Measurements from ENCODE around the gene GET3.
A peak's percentile ranks its signal among the peaks of the same experiment; 100 is the strongest.
"Not testable (repeated sequence)": the region's sequence is repeated elsewhere in the genome, so short reads cannot be mapped to it uniquely, and the experiment has no call there.

The GET3 gene

GRCh38 chr19:12720296-12720695 is 17.0 kb upstream of the GET3 start:
- H3K27ac ChIP-seq: no peak overlapping the region; the same call in 1 of the 2 replicates
- TF ChIP-seq ZFX (IDR thresholded peaks at IDR 0.05): no peak
- TF ChIP-seq, protein P1, sequence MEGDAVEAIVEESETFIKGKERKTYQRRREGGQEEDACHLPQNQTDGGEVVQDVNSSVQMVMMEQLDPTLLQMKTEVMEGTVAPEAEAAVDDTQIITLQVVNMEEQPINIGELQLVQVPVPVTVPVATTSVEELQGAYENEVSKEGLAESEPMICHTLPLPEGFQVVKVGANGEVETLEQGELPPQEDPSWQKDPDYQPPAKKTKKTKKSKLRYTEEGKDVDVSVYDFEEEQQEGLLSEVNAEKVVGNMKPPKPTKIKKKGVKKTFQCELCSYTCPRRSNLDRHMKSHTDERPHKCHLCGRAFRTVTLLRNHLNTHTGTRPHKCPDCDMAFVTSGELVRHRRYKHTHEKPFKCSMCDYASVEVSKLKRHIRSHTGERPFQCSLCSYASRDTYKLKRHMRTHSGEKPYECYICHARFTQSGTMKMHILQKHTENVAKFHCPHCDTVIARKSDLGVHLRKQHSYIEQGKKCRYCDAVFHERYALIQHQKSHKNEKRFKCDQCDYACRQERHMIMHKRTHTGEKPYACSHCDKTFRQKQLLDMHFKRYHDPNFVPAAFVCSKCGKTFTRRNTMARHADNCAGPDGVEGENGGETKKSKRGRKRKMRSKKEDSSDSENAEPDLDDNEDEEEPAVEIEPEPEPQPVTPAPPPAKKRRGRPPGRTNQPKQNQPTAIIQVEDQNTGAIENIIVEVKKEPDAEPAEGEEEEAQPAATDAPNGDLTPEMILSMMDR (conservative IDR thresholded peaks at IDR 0.05): no peak

DNA sequence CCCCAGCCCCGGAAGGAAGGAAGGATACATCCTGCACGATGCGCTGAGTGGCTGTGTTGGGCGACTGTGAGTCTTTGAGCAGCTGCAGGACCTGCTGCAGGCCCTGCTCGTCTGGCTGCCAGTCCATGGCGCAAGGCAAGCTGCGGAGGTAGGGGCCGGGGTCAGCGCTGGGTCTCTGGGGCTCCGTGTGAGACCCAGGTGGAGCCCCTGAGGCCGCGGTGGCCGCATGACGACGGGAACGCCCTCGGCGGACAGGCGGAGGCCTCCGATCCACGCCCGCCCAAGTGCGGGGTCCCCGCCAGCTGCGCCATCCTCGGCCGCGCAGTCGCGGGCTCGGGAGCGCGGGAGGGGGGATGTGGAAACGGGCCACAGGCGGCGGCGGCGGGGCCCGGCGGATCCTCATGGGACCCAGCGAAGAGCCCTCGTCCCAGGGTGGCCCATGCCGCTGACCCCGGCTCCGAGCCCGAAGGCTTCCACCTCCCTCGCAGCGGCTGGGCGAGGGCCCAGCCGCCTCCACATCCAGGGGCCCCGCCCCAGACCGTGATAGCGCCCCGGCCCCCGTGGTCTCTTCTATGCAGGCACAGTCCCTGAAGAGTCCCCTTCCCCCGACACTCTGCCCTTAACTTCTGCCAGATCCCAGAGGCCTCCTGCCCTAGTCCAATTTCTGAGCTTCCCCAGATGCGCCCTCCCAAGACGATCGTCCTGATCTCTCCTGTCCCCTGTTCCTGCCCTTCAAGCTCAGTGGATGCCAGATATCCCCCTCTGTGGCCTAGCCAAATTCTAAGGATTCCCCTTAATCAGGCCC is 16.2 kb upstream of the GET3 start:
- TF ChIP-seq, protein P1 (conservative IDR thresholded peaks at IDR 0.05): no peak
- H3K27ac ChIP-seq: peak overlapping the region; percentile 92

DNA sequence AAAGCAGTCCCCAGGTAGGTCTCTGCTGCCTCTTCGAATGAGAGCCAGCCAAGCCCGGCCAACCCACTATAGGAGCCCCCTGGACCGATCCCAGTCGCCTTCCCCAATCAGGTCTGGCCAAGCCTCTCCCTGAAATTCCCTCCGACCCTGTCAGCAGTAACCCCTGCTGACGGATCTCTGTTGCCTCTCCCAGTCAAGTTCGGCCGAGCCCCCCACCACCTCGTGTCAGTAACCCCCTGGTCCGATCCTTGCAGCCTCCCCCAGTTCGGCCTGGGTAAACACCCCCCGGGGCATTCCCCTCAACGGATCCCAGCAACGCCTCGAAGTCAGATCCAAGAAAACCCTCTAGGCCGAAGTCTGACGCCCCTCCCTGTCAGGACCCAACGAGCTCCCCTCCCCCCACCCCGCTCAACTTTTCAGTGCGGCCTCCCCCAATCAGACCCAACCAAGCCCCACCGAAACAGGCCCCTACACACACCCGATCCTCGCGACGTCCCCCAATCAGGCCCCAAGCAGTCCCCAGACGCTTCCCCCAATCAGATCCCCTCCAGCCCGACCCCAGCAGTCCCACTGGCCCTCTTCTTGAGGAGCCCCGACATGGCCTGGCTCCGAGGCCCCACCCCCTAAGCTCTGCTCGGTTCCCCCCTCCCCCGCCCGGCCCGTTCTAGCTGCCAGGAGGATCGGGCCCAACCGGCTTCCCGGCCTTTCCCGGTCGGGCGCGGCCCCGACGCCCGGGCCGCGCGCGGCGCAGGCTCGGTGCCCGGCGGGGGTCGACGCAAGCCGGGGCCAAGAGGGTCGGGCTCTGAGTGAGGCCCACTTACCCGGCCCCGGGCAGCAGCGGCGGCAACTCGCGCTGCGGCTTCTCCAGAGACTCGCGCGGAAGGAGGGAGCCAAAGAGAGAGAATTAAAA is 15.4 kb upstream of the GET3 start:
- peak; percentile 72; the same call in 1 of the 2 replicates for TF ChIP-seq ZFX (IDR thresholded peaks at IDR 0.05)
- TF ChIP-seq, protein P1 (conservative IDR thresholded peaks at IDR 0.05): no peak
- H3K27ac ChIP-seq: peak overlapping the region; percentile 92

DNA sequence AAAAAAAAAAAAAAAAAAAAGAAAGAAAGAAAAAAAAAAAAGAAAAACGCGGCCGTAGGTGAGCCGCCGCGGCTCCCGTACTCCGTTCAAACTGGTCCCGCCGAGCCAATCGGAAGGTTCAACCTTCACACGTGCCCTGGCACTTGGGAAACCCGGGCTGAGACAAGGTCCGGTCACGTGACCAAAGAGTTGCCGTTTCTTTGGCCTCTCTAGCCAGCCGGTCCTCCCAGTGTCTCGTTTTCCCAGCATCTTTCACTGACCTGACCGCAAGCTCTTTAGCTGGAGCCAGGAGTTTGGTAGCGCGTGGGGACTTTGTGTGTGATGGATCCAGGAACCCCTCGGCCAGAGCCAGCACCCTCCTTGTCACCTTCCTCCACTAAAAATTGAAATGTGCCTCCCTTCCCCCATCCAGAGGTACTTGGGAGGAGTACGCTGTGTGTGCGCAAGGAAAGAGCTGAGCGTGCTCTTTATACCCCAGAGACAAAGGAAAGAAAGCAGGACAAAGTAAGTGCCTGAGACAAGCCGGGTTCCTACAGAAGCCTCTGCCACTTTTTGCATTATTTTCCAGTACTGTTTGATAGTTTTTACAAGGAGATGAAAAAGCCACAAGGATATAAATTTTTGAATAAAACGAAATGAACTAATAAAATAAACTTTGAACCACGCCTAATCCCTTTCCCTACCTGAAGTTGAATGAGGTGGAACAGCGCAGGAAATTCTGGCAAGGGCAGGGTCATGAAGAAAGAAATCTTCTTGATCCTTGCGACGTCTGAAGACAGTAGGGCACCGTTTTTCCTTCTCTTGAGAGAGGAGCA is 14.5 kb upstream of the GET3 start:
- peak overlapping the region; percentile 92 for H3K27ac ChIP-seq
- TF ChIP-seq ZFX (IDR thresholded peaks at IDR 0.05): no peak

GRCh38 chr19:12723381-12723640 is 14.0 kb upstream of the GET3 start:
- H3K27ac ChIP-seq: peak overlapping the region; percentile 92
- TF ChIP-seq ZFX (IDR thresholded peaks at IDR 0.05): no peak
- TF ChIP-seq, protein P1 (conservative IDR thresholded peaks at IDR 0.05): no peak

DNA sequence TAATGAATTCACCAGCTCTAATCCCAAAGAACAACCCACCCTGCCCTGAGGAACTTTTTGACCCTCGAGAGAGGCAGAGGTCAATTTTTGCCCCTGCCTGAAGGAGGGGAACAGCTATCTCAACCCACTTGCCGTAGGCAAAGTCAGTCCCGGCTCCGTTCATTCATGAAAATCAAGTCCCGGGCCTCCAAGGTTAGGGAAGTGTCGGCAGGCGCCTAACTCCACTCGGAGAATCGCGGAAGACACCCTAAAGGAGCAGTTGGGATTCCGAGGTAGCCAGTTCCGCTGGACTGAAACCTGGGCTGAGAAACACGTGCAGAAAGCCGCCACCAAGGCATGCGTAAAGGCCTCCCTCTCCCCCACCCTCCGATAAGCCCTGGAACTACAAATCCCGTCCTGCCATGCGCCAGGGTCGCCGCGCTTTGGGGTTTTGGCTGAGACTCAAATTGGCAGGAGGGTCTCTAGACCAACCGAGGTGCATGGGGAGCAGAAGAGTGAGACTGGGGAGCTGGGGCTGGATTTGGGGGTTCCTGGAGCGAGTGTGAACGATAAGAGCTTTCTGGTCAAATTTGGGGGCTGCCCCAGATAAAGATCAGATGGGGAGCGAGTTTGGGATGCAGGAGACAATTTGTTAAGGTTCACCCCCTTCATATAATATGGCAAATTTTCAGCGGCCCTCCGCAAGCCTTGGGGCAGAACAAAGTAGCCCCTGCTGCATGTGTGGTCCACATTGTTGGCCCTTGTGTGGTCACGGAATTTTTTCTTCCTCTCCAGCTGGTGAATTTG is 13.5 kb upstream of the GET3 start, which contains the start of gene TNPO2:
TSS of gene TNPO2 (minus strand) at position 292 of the 786 bp plus-strand sequence. CDS start 2,955 bp downstream, outside the sequence.
- TF ChIP-seq, protein P1 (conservative IDR thresholded peaks at IDR 0.05): no peak
- peak; percentile 34; the same call in 1 of the 2 replicates for TF ChIP-seq ZFX (IDR thresholded peaks at IDR 0.05)
- peak within 1 kb of the TSS; percentile 92 for H3K27ac ChIP-seq

- not testable (repeated sequence) for H3K27ac ChIP-seq
Measured at GRCh38 chr19:12725612-12726011, 11.7 kb upstream of the GET3 start.

Data from C4-2B (cell line).